CD4-positive, alpha-beta T cell (primary cell): ENCODE measurements around the gene APOC1. TPM values are rescaled to one million over a fixed set of nuclear protein-coding genes. Genes with fewer than 3 reads are reported as not detected.
"Not testable (repeated sequence)": the region's sequence is repeated elsewhere in the genome, so short reads cannot be mapped to it uniquely, and the experiment has no call there.

ENCODE experiments used
- ATAC-seq: fragments of 200-7000 bp; cut with Tn5 transposase; one replicate; pipeline ENCODE4 v1.10.0; 2022; ENCODE audit warnings: mild to moderate bottlenecking; ENCODE audit not compliant: poor library complexity
- CTCF ChIA-PET: fragments of 350-600 bp; sonication (Branson Sonifier 250); formaldehyde crosslinking; loops from one replicate; lab custom pipeline; 2021; ENCODE audit warnings: antibody characterized with exemption, inconsistent platforms; lab: Charles Lee
- POLR2A ChIA-PET: fragments of 350-600 bp; sonication (Branson Sonifier 250); formaldehyde crosslinking; loops from one replicate; lab custom pipeline; 2021; ENCODE audit warnings: antibody characterized with exemption, inconsistent platforms; lab: Charles Lee
- DNase-seq, 14 experiments: peaks; one replicate each; pipeline ENCODE4 v3.0.0-alpha.2; 2013 to 2020; ENCODE audit warnings: mixed read lengths in 2 of 14
- H3K27ac ChIP-seq, 2 donors: one replicate each; pipeline versions ENCODE4 v1.5.1 to v1.7.0; 2013; ENCODE audit warnings: low read length in 2 of 2, low read depth in 1 of 2, mild to moderate bottlenecking in 1 of 2
- H3K27me3 ChIP-seq, 2 experiments: 1 replicate in 1 of 2; 2 replicates in 1 of 2; pipeline versions ENCODE4 v1.6.1 to v1.7.0; 2013; ENCODE audit warnings: low read length in 2 of 2, control low read depth in 1 of 2, mild to moderate bottlenecking in 1 of 2, moderate library complexity in 1 of 2; ENCODE audit not compliant: insufficient read depth in 2 of 2, control insufficient read depth in 1 of 2
- H3K36me3 ChIP-seq: one replicate; pipeline ENCODE4 v1.6.1; 2013; ENCODE audit warnings: low read length, control low read depth; ENCODE audit not compliant: insufficient read depth
- H3K4me1 ChIP-seq: one replicate; pipeline ENCODE4 v1.6.1; 2013; ENCODE audit warnings: low read length, control low read depth; ENCODE audit not compliant: insufficient read depth
- H3K4me3 ChIP-seq: one replicate; pipeline ENCODE4 v1.5.1; 2013; ENCODE audit warnings: mild to moderate bottlenecking, low read length, moderate library complexity
- H3K9me3 ChIP-seq, 2 experiments: 1 replicate in 1 of 2; 2 replicates in 1 of 2; pipeline versions ENCODE4 v1.6.1 to v1.7.0; 2013; ENCODE audit warnings: low read length in 2 of 2, mild to moderate bottlenecking in 2 of 2, control low read depth in 1 of 2, moderate library complexity in 1 of 2; ENCODE audit not compliant: control insufficient read depth in 1 of 2, insufficient read depth in 1 of 2
- H3K27ac Mint-ChIP-seq: one replicate; pipeline ENCODE4 v1.8.0; 2020; ENCODE audit warnings: mixed read lengths
- H3K27me3 Mint-ChIP-seq: one replicate; pipeline ENCODE4 v1.8.0; 2021; ENCODE audit warnings: mixed read lengths
- H3K36me3 Mint-ChIP-seq: one replicate; pipeline ENCODE4 v1.8.0; 2021; ENCODE audit warnings: low read depth, mixed read lengths
- H3K4me1 Mint-ChIP-seq: one replicate; pipeline ENCODE4 v1.8.0; 2021; ENCODE audit warnings: low read depth, mixed read lengths
- H3K4me3 Mint-ChIP-seq: one replicate; pipeline ENCODE4 v1.8.0; 2020; ENCODE audit warnings: mild to moderate bottlenecking, mixed read lengths
- H3K9me3 Mint-ChIP-seq: one replicate; pipeline ENCODE4 v1.8.0; 2020; ENCODE audit warnings: mixed read lengths
- intact Hi-C, 2 experiments: fragments of 100-400 bp; cut with DNase I in 1 of 2; cut with micrococcal nuclease in 1 of 2; formaldehyde crosslinking; loops; one replicate each; pipeline versions ENCODE4 v1.15.1 to v1.9.0; 2023 to 2025; cut with DNase I, micrococcal nuclease
- total RNA-seq, 174 experiments: library from RNA in 2 of 174; stranded (reverse) in 2 of 174; gene quantifications; one replicate each; pipeline ENCODE4 v1.2.3 and lab custom pipeline; 2021 to 2026
- TF ChIP-seq, protein P1 (sequence below): fragments of 200-600 bp; IDR thresholded peaks from one replicate; pipeline ENCODE4 v1.8.0; 2022; ENCODE audit warnings: antibody characterized with exemption, mild to moderate bottlenecking

APOC1 gene
- total RNA-seq, 2 experiments from 2014 or later, result not detected

DNA sequence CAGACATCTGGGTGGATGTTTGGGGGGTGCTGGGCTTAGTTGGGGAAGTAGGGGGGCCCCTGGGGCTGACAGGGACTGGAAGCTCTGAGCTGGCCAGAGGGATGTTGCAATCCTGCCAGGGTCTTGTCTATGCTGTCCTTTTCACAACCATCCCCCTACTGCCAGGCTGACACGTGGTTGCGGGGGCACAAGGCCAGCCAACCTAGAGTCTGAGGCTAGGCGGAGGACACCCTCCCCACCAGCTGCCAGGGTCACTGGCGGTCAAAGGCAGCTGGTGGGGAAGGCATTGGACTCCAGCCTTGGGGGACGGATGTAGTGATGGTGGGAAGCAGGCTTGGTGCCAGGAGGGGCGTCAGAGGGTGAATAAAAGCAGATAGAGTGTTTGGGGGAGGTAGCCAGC is 1.6 kb upstream of the APOC1 start:
- Mint-ChIP-seq H3K9me3 (no peaks in the 10 kb centered on the region), H3K27ac (no peak overlapping the region), H3K4me3 (peak overlapping the region; percentile 25), H3K27me3 (peaks cover 49% of the 10 kb centered on the region), H3K4me1 (peaks cover 10% of the 10 kb centered on the region), H3K36me3 (no peaks in the 10 kb centered on the region)
- H3K27me3 ChIP-seq, result peaks cover 8 to 14% of the 10 kb centered on the region in 2 experiments
- H3K4me3 ChIP-seq, result no peak overlapping the region
- intact Hi-C loops, result no loop called here
- H3K4me1 ChIP-seq, result peaks cover 14% of the 10 kb centered on the region
- DNase-seq (peak in 1 of 14 experiments; percentile 6), ATAC-seq (no peak)
- TF ChIP-seq, protein P1, sequence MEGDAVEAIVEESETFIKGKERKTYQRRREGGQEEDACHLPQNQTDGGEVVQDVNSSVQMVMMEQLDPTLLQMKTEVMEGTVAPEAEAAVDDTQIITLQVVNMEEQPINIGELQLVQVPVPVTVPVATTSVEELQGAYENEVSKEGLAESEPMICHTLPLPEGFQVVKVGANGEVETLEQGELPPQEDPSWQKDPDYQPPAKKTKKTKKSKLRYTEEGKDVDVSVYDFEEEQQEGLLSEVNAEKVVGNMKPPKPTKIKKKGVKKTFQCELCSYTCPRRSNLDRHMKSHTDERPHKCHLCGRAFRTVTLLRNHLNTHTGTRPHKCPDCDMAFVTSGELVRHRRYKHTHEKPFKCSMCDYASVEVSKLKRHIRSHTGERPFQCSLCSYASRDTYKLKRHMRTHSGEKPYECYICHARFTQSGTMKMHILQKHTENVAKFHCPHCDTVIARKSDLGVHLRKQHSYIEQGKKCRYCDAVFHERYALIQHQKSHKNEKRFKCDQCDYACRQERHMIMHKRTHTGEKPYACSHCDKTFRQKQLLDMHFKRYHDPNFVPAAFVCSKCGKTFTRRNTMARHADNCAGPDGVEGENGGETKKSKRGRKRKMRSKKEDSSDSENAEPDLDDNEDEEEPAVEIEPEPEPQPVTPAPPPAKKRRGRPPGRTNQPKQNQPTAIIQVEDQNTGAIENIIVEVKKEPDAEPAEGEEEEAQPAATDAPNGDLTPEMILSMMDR, result no peak
- H3K36me3 ChIP-seq, result no peaks in the 10 kb centered on the region
- no peak overlapping the region for H3K27ac ChIP-seq
- ChIA-PET CTCF (interaction anchor here (1.3 kb wide), 1 partner anchor 9 kb away, joined by 3 read pairs; no protein-coding TSS in a partner anchor), POLR2A (no interaction called here)
- H3K9me3 ChIP-seq, result no peaks in the 10 kb centered on the region

DNA sequence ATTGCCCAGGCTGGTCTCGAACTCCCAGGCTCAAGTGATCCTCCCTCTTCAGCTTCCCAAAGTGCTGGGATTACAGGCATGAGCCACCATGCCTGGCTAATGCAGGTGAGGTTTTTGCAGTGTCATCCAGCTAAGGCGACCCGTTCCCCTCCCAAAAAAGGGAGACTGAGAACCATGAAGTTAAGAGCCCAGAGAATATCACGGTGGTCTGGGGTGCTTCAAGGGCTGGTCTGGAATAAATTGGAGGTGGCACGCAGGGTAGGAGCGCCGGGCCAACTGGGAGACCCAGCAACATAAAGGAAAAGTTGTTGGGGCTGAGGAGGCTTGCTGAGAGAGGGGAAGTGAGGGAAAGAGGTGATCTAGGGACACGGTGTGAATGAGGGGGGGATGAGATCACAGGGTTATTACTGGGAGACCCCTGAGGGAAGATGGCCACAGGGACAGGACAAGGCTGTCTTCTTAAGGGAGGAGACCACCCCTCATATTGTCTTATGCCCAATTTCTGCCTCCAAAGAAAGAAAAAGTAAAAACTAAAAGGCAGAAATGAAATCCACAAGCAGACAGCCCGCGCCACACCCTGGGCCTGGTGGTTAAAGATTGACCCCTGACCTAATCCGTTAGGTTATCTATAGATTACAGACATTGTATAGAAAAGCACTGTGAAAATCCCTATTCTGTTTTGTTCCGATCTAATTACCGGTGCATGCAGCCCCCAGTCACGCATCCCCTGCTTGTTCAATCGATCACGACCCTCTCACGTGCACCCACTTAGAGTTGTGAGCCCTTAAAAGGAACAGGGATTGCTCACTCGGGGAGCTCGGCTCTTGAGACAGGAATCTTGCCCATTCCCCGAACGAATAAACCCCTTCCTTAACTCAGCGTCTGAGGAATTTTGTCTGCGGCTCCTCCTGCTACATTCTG is 636 bp upstream of the APOC1 start:
- H3K9me3 ChIP-seq, intact Hi-C loops, H3K4me1 Mint-ChIP-seq, H3K4me3 ChIP-seq, POLR2A ChIA-PET, H3K27ac Mint-ChIP-seq, H3K36me3 Mint-ChIP-seq, H3K9me3 Mint-ChIP-seq, H3K27ac ChIP-seq, H3K36me3 ChIP-seq, ATAC-seq: not testable (repeated sequence)
- Mint-ChIP-seq H3K4me3 (peak overlapping the region; percentile 89), H3K27me3 (peaks cover 44% of the 10 kb centered on the region)
- CTCF ChIA-PET, result interaction anchor here (1.3 kb wide), 1 partner anchor 10 kb away, joined by 3 read pairs; no protein-coding TSS in a partner anchor
- peaks cover 5 to 14% of the 10 kb centered on the region in 2 experiments for H3K27me3 ChIP-seq
- peak in 1 of 14 experiments; percentile 3 for DNase-seq
- peaks cover 14% of the 10 kb centered on the region for H3K4me1 ChIP-seq

DNA sequence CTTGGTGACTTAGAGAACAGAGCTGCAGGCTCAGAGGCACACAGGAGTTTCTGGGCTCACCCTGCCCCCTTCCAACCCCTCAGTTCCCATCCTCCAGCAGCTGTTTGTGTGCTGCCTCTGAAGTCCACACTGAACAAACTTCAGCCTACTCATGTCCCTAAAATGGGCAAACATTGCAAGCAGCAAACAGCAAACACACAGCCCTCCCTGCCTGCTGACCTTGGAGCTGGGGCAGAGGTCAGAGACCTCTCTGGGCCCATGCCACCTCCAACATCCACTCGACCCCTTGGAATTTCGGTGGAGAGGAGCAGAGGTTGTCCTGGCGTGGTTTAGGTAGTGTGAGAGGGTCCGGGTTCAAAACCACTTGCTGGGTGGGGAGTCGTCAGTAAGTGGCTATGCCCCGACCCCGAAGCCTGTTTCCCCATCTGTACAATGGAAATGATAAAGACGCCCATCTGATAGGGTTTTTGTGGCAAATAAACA is 9.9 kb downstream of the APOC1 start:
- intact Hi-C loops, result no loop called here
- no peak for DNase-seq
- Mint-ChIP-seq H3K4me3 (no peak overlapping the region), H3K36me3 (no peaks in the 10 kb centered on the region), H3K27ac (no peak overlapping the region), H3K27me3 (peaks cover 29% of the 10 kb centered on the region), H3K4me1 (peaks cover 3% of the 10 kb centered on the region), H3K9me3 (no peaks in the 10 kb centered on the region)
- H3K9me3 ChIP-seq, result no peaks in the 10 kb centered on the region
- ChIA-PET CTCF (no interaction called here), POLR2A (no interaction called here)
- H3K27ac ChIP-seq, result no peak overlapping the region
- peaks cover 12 to 18% of the 10 kb centered on the region in 2 experiments for H3K27me3 ChIP-seq
- H3K36me3 ChIP-seq, result no peaks in the 10 kb centered on the region
- no peak overlapping the region for H3K4me3 ChIP-seq
- TF ChIP-seq, protein P1, result no peak
- no peak for ATAC-seq
- peaks cover 8% of the 10 kb centered on the region for H3K4me1 ChIP-seq
